ENCODE data around the gene PI4KA.
"Not testable (repeated sequence)": the region's sequence is repeated elsewhere in the genome, so short reads cannot be mapped to it uniquely, and the experiment has no call there.

DNA sequence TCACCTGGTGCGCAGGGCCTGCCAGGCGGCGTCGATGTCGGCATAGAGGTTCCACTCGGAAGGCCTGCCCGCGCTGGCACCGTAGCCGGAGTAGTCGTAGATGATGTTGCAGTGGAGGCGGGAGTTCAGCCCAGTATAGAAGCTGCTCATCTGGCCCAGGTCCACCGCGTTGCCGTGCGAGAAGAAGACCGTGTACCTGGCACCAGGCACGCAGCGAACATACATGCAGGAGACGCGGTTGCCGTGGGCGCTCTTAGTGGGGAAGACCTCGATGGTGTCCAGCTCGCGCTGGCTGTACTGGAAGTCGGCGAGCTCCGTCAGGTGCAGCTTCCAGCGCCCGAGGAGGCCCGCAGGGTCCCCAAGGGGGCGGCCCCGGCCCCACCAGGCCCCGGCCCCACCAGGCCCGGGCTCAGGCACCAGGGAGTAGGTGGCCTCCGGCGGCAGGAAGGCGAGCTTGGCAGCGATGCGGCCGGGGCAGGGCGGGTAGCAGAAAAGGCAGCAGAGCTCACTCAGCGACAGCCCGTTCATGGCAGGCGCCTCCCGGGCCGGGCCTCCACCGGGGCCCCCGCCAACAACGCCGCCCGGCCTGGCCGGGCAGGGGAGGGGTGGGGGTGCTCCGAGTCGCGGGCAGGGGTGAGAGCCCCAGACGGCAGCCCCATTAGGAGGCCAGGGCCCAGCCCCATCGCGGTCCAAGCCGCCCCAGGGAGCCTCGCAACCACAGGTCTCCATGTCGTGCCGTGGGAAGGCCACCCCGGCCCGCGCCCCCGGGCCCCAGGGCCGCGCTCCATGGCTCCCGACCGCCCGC, 188.0 kb downstream of the PI4KA start:
- TF ChIP-seq, protein P1, sequence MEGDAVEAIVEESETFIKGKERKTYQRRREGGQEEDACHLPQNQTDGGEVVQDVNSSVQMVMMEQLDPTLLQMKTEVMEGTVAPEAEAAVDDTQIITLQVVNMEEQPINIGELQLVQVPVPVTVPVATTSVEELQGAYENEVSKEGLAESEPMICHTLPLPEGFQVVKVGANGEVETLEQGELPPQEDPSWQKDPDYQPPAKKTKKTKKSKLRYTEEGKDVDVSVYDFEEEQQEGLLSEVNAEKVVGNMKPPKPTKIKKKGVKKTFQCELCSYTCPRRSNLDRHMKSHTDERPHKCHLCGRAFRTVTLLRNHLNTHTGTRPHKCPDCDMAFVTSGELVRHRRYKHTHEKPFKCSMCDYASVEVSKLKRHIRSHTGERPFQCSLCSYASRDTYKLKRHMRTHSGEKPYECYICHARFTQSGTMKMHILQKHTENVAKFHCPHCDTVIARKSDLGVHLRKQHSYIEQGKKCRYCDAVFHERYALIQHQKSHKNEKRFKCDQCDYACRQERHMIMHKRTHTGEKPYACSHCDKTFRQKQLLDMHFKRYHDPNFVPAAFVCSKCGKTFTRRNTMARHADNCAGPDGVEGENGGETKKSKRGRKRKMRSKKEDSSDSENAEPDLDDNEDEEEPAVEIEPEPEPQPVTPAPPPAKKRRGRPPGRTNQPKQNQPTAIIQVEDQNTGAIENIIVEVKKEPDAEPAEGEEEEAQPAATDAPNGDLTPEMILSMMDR (IDR thresholded peaks at IDR 0.05; ENCODE audit: low read depth, low read length, missing input control): not testable (repeated sequence)
- TF ChIP-seq, protein P2, sequence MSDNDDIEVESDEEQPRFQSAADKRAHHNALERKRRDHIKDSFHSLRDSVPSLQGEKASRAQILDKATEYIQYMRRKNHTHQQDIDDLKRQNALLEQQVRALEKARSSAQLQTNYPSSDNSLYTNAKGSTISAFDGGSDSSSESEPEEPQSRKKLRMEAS (IDR thresholded peaks at IDR 0.05): not testable (repeated sequence)
- TF ChIP-seq, protein P3, sequence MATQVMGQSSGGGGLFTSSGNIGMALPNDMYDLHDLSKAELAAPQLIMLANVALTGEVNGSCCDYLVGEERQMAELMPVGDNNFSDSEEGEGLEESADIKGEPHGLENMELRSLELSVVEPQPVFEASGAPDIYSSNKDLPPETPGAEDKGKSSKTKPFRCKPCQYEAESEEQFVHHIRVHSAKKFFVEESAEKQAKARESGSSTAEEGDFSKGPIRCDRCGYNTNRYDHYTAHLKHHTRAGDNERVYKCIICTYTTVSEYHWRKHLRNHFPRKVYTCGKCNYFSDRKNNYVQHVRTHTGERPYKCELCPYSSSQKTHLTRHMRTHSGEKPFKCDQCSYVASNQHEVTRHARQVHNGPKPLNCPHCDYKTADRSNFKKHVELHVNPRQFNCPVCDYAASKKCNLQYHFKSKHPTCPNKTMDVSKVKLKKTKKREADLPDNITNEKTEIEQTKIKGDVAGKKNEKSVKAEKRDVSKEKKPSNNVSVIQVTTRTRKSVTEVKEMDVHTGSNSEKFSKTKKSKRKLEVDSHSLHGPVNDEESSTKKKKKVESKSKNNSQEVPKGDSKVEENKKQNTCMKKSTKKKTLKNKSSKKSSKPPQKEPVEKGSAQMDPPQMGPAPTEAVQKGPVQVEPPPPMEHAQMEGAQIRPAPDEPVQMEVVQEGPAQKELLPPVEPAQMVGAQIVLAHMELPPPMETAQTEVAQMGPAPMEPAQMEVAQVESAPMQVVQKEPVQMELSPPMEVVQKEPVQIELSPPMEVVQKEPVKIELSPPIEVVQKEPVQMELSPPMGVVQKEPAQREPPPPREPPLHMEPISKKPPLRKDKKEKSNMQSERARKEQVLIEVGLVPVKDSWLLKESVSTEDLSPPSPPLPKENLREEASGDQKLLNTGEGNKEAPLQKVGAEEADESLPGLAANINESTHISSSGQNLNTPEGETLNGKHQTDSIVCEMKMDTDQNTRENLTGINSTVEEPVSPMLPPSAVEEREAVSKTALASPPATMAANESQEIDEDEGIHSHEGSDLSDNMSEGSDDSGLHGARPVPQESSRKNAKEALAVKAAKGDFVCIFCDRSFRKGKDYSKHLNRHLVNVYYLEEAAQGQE (IDR thresholded peaks at IDR 0.05): not testable (repeated sequence)
- TF ChIP-seq RAD21 (IDR thresholded peaks at IDR 0.05): not testable (repeated sequence)

All from liver (tissue), 3 donors.